ENCODE data around the gene MTNR1A. TPM values are rescaled to one million over a fixed set of nuclear protein-coding genes. Genes with fewer than 3 reads are reported as not detected.

Gene MTNR1A
- total and polyA plus RNA-seq, 9 donors = not detected

DNA sequence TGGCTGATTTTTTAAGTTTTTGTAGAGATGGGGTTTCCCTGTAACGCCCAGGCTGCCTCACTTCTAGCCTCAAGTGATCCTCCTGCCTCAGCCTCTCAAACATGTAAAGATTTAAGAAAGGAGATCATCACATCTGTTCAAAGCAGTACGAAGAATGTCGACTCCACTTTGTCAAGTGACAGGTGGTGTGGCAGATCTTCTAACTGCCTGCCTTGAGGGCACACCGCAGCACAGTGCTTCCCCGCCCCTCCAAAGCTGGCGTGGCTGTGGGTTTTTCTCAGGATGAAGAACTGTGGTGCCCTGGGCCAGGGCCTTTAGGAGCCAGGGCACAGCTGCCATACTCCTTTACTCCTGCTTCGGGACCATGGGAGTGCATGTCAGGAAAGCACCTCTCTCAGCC, 43.3 kb upstream of the MTNR1A start:
- WGBS, 3 donors = 95 to 98% (median 96%) methylated on average over 7 of the region's 7 CpGs
- no peak for DNase-seq
- TF ChIP-seq POLR2A (IDR thresholded peaks at IDR 0.05) (no peak), EP300 (IDR thresholded peaks at IDR 0.05) (no peak)
- TF ChIP-seq, protein P1, sequence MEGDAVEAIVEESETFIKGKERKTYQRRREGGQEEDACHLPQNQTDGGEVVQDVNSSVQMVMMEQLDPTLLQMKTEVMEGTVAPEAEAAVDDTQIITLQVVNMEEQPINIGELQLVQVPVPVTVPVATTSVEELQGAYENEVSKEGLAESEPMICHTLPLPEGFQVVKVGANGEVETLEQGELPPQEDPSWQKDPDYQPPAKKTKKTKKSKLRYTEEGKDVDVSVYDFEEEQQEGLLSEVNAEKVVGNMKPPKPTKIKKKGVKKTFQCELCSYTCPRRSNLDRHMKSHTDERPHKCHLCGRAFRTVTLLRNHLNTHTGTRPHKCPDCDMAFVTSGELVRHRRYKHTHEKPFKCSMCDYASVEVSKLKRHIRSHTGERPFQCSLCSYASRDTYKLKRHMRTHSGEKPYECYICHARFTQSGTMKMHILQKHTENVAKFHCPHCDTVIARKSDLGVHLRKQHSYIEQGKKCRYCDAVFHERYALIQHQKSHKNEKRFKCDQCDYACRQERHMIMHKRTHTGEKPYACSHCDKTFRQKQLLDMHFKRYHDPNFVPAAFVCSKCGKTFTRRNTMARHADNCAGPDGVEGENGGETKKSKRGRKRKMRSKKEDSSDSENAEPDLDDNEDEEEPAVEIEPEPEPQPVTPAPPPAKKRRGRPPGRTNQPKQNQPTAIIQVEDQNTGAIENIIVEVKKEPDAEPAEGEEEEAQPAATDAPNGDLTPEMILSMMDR (IDR thresholded peaks at IDR 0.05) = no peak
- Histone ChIP-seq H3K27ac (no peak overlapping the region), H3K27me3 (no peaks in the 10 kb centered on the region), H3K36me3 (no peaks in the 10 kb centered on the region), H3K9me3 (no peaks in the 10 kb centered on the region), H3K4me3 (no peak overlapping the region), H3K4me1 (ENCODE audit: insufficient read depth) (no peaks in the 10 kb centered on the region)
- intact Hi-C loops (cut with DNase I) = no loop called here

DNA sequence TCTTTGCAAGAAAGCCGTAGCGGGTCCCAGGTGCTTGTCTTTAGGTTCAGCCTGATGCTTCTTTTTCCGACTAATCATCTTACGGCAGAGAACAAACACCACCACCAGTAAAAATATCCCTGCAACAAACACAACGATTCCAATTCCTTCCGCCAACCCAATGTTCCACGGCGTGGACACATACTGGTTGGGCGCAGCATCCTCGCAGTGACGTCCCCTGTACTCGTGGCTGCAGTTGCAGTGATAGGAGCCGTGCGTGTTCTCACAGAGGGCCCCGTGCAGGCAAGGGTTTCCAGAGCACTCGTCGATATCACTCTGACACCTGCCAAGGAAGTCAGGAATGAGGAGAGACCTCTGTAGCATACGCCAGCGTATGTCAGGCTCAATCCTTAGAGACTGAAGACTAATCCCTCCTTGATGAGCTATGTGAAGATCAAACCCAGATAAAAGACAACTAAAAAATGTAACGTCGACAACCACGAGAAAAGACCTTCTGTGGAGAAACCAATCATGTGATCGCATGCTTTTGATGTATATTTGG, 41.6 kb upstream of the MTNR1A start:
- Histone ChIP-seq H3K27ac (no peak overlapping the region), H3K36me3 (no peaks in the 10 kb centered on the region), H3K9me3 (no peaks in the 10 kb centered on the region), H3K27me3 (no peaks in the 10 kb centered on the region), H3K4me1 (ENCODE audit: insufficient read depth) (no peaks in the 10 kb centered on the region), H3K4me3 (no peak overlapping the region)
- WGBS, 3 donors = 96 to 97% (median 96%) methylated on average over 23 of the region's 23 CpGs
- DNase-seq = no peak
- TF ChIP-seq POLR2A (IDR thresholded peaks at IDR 0.05) (no peak), EP300 (IDR thresholded peaks at IDR 0.05) (no peak)
- TF ChIP-seq, protein P1 (IDR thresholded peaks at IDR 0.05) = no peak
- intact Hi-C loops (cut with DNase I) = no loop called here

DNA sequence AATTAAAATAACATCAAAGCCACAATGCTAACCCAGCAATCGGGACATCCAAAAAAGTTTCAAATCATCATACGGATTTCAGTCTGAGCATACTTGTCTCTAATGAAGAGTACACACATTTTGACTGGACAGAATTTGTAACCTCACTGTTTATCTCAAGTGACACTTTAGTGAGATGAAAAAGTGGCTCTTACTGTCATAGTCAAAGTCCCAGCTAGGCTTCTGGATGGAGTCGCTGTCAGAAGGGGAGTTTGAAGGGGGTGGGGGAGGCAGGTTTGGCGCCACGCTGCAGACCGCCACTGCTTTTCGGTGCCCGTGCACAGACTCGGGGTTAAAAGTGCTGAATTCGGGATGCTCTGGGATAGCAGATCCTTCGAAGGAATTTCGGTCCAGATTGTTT, 41.0 kb upstream of the MTNR1A start:
- intact Hi-C loops (cut with DNase I) = no loop called here
- 95 to 96% (median 95%) methylated on average over 12 of the region's 12 CpGs for WGBS, 3 donors
- H3K9me3 ChIP-seq = no peaks in the 10 kb centered on the region
- DNase-seq = no peak
- H3K4me3 ChIP-seq = no peak overlapping the region
- no peaks in the 10 kb centered on the region for H3K4me1 ChIP-seq (ENCODE audit: insufficient read depth)
- no peaks in the 10 kb centered on the region for H3K36me3 ChIP-seq
- TF ChIP-seq EP300 (IDR thresholded peaks at IDR 0.05) = no peak
- TF ChIP-seq, protein P1 (IDR thresholded peaks at IDR 0.05) = no peak
- no peak for TF ChIP-seq POLR2A (IDR thresholded peaks at IDR 0.05)
- no peaks in the 10 kb centered on the region for H3K27me3 ChIP-seq
- no peak overlapping the region for H3K27ac ChIP-seq

DNA sequence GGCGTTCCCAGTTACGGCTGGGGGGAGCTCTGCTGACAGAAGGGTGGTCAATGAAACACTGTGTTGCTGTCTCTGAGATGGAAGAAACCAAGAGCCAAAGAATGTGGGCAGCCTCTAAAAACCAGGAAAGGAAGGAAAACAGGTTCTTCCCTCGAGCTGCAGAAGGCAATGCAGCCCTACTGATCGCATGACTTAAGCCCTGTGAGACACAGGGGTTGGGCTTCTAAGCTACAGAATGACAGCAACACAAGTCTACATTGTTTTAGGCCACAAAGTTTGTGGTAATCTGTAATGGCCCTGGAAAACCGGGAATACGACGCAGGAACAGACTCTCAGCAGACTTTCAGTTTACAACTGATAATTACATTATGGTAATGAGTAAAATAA, 38.2 kb upstream of the MTNR1A start:
- Histone ChIP-seq H3K4me3 (no peak overlapping the region), H3K9me3 (no peaks in the 10 kb centered on the region), H3K27me3 (no peaks in the 10 kb centered on the region), H3K27ac (no peak overlapping the region), H3K36me3 (no peaks in the 10 kb centered on the region), H3K4me1 (ENCODE audit: insufficient read depth) (no peaks in the 10 kb centered on the region)
- intact Hi-C loops (cut with DNase I) = no loop called here
- WGBS, 3 donors = 78 to 95% (median 93%) methylated on average over 7 of the region's 7 CpGs
- DNase-seq = no peak
- TF ChIP-seq POLR2A (IDR thresholded peaks at IDR 0.05) = no peak
- TF ChIP-seq EP300 (IDR thresholded peaks at IDR 0.05) = no peak
- TF ChIP-seq, protein P1 (IDR thresholded peaks at IDR 0.05) = no peak

All from ovary (tissue), 9 donors.